ENCODE data around the gene OFD1.

DNA sequence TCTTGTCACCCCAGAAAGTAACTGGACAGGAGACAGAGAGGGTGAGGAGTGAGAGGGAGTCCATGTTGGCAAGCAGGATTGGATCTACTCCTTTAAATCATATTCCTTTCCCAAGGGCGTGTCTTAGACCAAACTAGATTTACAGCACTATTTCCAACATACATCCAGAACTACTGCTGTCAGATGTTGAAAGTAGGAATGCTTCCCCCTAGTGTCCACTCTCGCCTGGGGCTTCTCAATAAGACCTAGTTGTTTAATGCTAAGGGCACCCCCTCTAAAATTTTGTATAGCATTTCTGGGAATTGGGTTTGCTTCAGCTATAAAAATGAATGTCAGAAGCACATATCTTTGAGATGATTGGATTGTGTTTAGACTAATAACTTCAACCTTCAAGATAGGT lies 13.3 kb downstream of the OFD1 start:
- no peak for TF ChIP-seq EP300 (IDR thresholded peaks at IDR 0.05)
- TF ChIP-seq, protein P1, sequence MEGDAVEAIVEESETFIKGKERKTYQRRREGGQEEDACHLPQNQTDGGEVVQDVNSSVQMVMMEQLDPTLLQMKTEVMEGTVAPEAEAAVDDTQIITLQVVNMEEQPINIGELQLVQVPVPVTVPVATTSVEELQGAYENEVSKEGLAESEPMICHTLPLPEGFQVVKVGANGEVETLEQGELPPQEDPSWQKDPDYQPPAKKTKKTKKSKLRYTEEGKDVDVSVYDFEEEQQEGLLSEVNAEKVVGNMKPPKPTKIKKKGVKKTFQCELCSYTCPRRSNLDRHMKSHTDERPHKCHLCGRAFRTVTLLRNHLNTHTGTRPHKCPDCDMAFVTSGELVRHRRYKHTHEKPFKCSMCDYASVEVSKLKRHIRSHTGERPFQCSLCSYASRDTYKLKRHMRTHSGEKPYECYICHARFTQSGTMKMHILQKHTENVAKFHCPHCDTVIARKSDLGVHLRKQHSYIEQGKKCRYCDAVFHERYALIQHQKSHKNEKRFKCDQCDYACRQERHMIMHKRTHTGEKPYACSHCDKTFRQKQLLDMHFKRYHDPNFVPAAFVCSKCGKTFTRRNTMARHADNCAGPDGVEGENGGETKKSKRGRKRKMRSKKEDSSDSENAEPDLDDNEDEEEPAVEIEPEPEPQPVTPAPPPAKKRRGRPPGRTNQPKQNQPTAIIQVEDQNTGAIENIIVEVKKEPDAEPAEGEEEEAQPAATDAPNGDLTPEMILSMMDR (IDR thresholded peaks at IDR 0.05): peak in 2 of 4 experiments; percentile 26 to 29
- no peak for TF ChIP-seq POLR2A (IDR thresholded peaks at IDR 0.05)
- no peak for TF ChIP-seq POLR2AphosphoS5 (IDR thresholded peaks at IDR 0.05)
